Hindlimb muscle (tissue), 1 donor: ENCODE measurements around the gene HEMK1. TPM values are rescaled to one million over a fixed set of nuclear protein-coding genes. Genes with fewer than 3 reads are reported as not detected.
A peak's percentile ranks its signal among the peaks of the same experiment; 100 is the strongest.

Source experiments
- DNase-seq: peaks from one replicate; pipeline ENCODE4 v3.0.0-alpha.2; 2013
- polyA plus RNA-seq: library from polyadenylated mRNA; unstranded; fragments of 120-200 nt; gene quantifications from one replicate; pipeline ENCODE4 v1.2.1, GENCODE V29; 2013; ENCODE audit not compliant: insufficient read length

Gene HEMK1
- polyA plus RNA-seq, result 21.7 TPM

- peak; percentile 96 for DNase-seq
Observed at GRCh38 chr3:50568947-50569749, at the start of gene HEMK1. Gene HEMK1, plus strand, starts transcription at chr3:50569522. Its CDS starts 1,583 bp downstream, at chr3:50571105.

- no peak for DNase-seq
Observed at GRCh38 chr3:50520849-50521248, 48.5 kb upstream of the HEMK1 start.

- DNase-seq, result no peak
Observed at GRCh38 chr3:50521572-50521971, 47.8 kb upstream of the HEMK1 start.

- DNase-seq, result no peak
Observed at GRCh38 chr3:50523279-50523811, 46.0 kb upstream of the HEMK1 start.

GRCh38 chr3:50524746-50525145 is 44.6 kb upstream of the HEMK1 start:
- DNase-seq, result no peak

- DNase-seq, result no peak
Observed at GRCh38 chr3:50525191-50525910, 44.0 kb upstream of the HEMK1 start.

- DNase-seq, result no peak
Observed at GRCh38 chr3:50525987-50526386, 43.3 kb upstream of the HEMK1 start.

GRCh38 chr3:50530001-50530970 is 39.0 kb upstream of the HEMK1 start:
- DNase-seq, result no peak

GRCh38 chr3:50531201-50531600 is 38.1 kb upstream of the HEMK1 start:
- no peak for DNase-seq

GRCh38 chr3:50532062-50532705 is 37.1 kb upstream of the HEMK1 start:
- no peak for DNase-seq

- DNase-seq, result no peak
Observed at GRCh38 chr3:50533316-50533715, 36.0 kb upstream of the HEMK1 start.

- DNase-seq, result no peak
Observed at GRCh38 chr3:50533807-50534461, 35.4 kb upstream of the HEMK1 start.

GRCh38 chr3:50534681-50535330 is 34.5 kb upstream of the HEMK1 start:
- DNase-seq, result no peak

- no peak for DNase-seq
Observed at GRCh38 chr3:50536471-50537180, 32.7 kb upstream of the HEMK1 start.

GRCh38 chr3:50537421-50538129 is 31.7 kb upstream of the HEMK1 start:
- DNase-seq, result no peak

- DNase-seq, result no peak
Observed at GRCh38 chr3:50539356-50540286, 29.7 kb upstream of the HEMK1 start.

GRCh38 chr3:50542177-50543034 is 26.9 kb upstream of the HEMK1 start:
- peak; percentile 71 for DNase-seq
